ENCODE measurements around the gene AJM1.

GRCh38 chr9:136802321-136802720 is 40.0 kb upstream of the AJM1 start:
- TF ChIP-seq, protein P1, sequence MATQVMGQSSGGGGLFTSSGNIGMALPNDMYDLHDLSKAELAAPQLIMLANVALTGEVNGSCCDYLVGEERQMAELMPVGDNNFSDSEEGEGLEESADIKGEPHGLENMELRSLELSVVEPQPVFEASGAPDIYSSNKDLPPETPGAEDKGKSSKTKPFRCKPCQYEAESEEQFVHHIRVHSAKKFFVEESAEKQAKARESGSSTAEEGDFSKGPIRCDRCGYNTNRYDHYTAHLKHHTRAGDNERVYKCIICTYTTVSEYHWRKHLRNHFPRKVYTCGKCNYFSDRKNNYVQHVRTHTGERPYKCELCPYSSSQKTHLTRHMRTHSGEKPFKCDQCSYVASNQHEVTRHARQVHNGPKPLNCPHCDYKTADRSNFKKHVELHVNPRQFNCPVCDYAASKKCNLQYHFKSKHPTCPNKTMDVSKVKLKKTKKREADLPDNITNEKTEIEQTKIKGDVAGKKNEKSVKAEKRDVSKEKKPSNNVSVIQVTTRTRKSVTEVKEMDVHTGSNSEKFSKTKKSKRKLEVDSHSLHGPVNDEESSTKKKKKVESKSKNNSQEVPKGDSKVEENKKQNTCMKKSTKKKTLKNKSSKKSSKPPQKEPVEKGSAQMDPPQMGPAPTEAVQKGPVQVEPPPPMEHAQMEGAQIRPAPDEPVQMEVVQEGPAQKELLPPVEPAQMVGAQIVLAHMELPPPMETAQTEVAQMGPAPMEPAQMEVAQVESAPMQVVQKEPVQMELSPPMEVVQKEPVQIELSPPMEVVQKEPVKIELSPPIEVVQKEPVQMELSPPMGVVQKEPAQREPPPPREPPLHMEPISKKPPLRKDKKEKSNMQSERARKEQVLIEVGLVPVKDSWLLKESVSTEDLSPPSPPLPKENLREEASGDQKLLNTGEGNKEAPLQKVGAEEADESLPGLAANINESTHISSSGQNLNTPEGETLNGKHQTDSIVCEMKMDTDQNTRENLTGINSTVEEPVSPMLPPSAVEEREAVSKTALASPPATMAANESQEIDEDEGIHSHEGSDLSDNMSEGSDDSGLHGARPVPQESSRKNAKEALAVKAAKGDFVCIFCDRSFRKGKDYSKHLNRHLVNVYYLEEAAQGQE (IDR thresholded peaks at IDR 0.05; ENCODE audit: insufficient replicate concordance, low read depth) = no peak
- no peak for TF ChIP-seq CTCF (IDR thresholded peaks at IDR 0.05; ENCODE audit: insufficient read depth, low read length)
- TF ChIP-seq POLR2AphosphoS5 (IDR thresholded peaks at IDR 0.05; ENCODE audit: low read depth) = no peak
- TF ChIP-seq SPI1 (IDR thresholded peaks at IDR 0.05; ENCODE audit: borderline replicate concordance, low read depth) = no peak
- no peak for TF ChIP-seq GABPA (IDR thresholded peaks at IDR 0.05; ENCODE audit: low read depth)
